ENCODE measurements around the gene ROR1. TPM values are rescaled to one million over a fixed set of nuclear protein-coding genes. Genes with fewer than 3 reads are reported as not detected.

The ROR1 gene
- total and polyA plus RNA-seq, 2 donors (not counting 3 experiments of a cell fraction or from before 2014, with no cell fraction given) = 2.6 to 3.5 TPM

DNA sequence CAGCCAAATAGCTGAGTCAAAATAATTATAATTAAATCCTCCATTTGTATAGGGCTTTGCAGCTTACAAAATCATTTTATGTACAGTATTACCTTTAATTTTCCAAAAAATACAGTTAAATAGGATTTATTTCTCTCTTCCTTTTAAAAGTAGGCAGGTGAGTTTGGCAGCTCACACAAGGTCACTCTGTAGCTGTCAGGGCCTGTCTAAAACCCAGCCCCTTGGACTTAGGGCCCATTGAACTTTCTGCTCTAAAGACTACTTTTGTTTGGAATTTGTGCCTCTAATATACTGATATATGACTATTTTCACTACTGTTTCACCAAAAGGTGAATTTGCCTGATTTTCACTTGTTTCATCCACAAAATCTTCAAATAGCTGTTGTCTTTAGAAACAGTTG, 10.3 kb downstream of the ROR1 start:
- no peaks in the 10 kb centered on the region for H3K9me1 ChIP-seq (replicated peaks; ENCODE audit: control insufficient read depth, extremely low read depth, insufficient read depth, low read length)
- FAIRE-seq = no peak
- ChIA-PET POLR2A (no interaction called here), CTCF (interaction anchor here (1.3 to 1.4 kb wide), 2 partner anchors 92 to 109 kb away, joined by 3 to 4 read pairs; no protein-coding TSS in a partner anchor)
- H3K79me2 ChIP-seq (ENCODE audit: control insufficient read depth, insufficient read depth, low read length) = no peaks in the 10 kb centered on the region
- H2AFZ ChIP-seq (ENCODE audit: low read depth, low read length) = no peak overlapping the region
- dilution Hi-C loops (cut with MboI; ENCODE audit: extremely low pct_ligation_motif_present, low sequenced_read_pairs) (no loop called here), intact Hi-C loops (cut with micrococcal nuclease) (no loop called here)
- DNase-seq (ENCODE audit: low read depth, low spot score) = no peak
- H3K9ac ChIP-seq (replicated peaks; ENCODE audit: extremely low read depth, insufficient read depth, low read length) = no peak overlapping the region
- TF ChIP-seq GATA2 (IDR thresholded peaks at IDR 0.05; ENCODE audit: insufficient read depth, insufficient read length, low read depth, low read length) = no peak
- TF ChIP-seq POLR2A (IDR thresholded peaks at IDR 0.05; ENCODE audit: low read depth, low read length) = no peak
- no peak for TF ChIP-seq FOS (IDR thresholded peaks at IDR 0.05; ENCODE audit: borderline replicate concordance, insufficient read depth, low read length)
- no peak for TF ChIP-seq MAX (IDR thresholded peaks at IDR 0.05; ENCODE audit: insufficient read depth, insufficient read length)
- TF ChIP-seq, protein P1, sequence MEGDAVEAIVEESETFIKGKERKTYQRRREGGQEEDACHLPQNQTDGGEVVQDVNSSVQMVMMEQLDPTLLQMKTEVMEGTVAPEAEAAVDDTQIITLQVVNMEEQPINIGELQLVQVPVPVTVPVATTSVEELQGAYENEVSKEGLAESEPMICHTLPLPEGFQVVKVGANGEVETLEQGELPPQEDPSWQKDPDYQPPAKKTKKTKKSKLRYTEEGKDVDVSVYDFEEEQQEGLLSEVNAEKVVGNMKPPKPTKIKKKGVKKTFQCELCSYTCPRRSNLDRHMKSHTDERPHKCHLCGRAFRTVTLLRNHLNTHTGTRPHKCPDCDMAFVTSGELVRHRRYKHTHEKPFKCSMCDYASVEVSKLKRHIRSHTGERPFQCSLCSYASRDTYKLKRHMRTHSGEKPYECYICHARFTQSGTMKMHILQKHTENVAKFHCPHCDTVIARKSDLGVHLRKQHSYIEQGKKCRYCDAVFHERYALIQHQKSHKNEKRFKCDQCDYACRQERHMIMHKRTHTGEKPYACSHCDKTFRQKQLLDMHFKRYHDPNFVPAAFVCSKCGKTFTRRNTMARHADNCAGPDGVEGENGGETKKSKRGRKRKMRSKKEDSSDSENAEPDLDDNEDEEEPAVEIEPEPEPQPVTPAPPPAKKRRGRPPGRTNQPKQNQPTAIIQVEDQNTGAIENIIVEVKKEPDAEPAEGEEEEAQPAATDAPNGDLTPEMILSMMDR (IDR thresholded peaks at IDR 0.05; ENCODE audit: extremely low read depth in 1 of 2, insufficient read depth in 1 of 2, low read depth in 1 of 2, low read length in 2 of 2) = no peak
- TF ChIP-seq MYC (IDR thresholded peaks at IDR 0.05; ENCODE audit: low read depth, low read length) = no peak
- no peak for TF ChIP-seq JUN (IDR thresholded peaks at IDR 0.05; ENCODE audit: borderline replicate concordance, insufficient read depth, insufficient read length, low read depth)
- TF ChIP-seq POLR2AphosphoS5 (IDR thresholded peaks at IDR 0.05; ENCODE audit: insufficient read depth, low read depth, low read length) = no peak
- TF ChIP-seq EZH2 (IDR thresholded peaks at IDR 0.05; ENCODE audit: borderline replicate concordance, low read depth, low read length, severe bottlenecking) = no peak
- no peaks in the 10 kb centered on the region for H4K20me1 ChIP-seq (replicated peaks; ENCODE audit: control insufficient read depth, extremely low read depth, insufficient read depth, low read length)
- no peaks in the 10 kb centered on the region for H3K4me1 ChIP-seq (ENCODE audit: control insufficient read depth, extremely low read depth, insufficient read depth, low read length)
- no peak overlapping the region for H3K27ac ChIP-seq (ENCODE audit: insufficient read depth, low read depth, low read length)
- H3K4me2 ChIP-seq (ENCODE audit: insufficient read depth, low read length) = no peak overlapping the region
- H3K4me3 ChIP-seq (replicated peaks in 1 of 3; ENCODE audit: insufficient read depth in 1 of 3, low read depth in 1 of 3, low read length in 3 of 3) = no peak overlapping the region
- no TSS peak for BruUV-seq (replicated peaks)
- H3K9me3 ChIP-seq (replicated peaks; ENCODE audit: control insufficient read depth, insufficient read depth, low read length) = no peaks in the 10 kb centered on the region
- no peaks in the 10 kb centered on the region for H3K36me3 ChIP-seq (ENCODE audit: control insufficient read depth in 2 of 2, extremely low read depth in 1 of 2, insufficient read depth in 2 of 2, low read length in 2 of 2)
- peaks cover 0 to 6% of the 10 kb centered on the region in 2 experiments for H3K27me3 ChIP-seq (ENCODE audit: control insufficient read depth in 2 of 2, insufficient read depth in 2 of 2, low read length in 2 of 2)

Measured in endothelial cell of umbilical vein (primary cell).